Psoas muscle (tissue), 8 donors: ENCODE results near the gene MAX. TPM values are rescaled to one million over a fixed set of nuclear protein-coding genes. Genes with fewer than 3 reads are reported as not detected.

Source experiments
- ATAC-seq, 4 donors: fragments of 200-7000 bp; cut with Tn5 transposase; one replicate each; pipeline ENCODE4 v1.9.1; 2020; ENCODE audit warnings: moderate library complexity in 3 of 4, mild to moderate bottlenecking in 2 of 4
- DNase-seq, 2 donors: peaks; one replicate each; pipeline ENCODE4 v3.0.0-alpha.2; 2020
- H3K27ac ChIP-seq: fragments of 200-600 bp; one replicate; pipeline ENCODE4 v1.8.0; 2022
- H3K27me3 ChIP-seq, 3 donors: fragments of 200-600 bp in 1 of 3; one replicate each; pipeline versions ENCODE4 v1.6.1 to v1.8.0; 2013 to 2022; ENCODE audit warnings: low read length in 2 of 3, mild to moderate bottlenecking in 2 of 3, moderate library complexity in 1 of 3; ENCODE audit not compliant: insufficient read depth in 3 of 3
- H3K36me3 ChIP-seq, 2 donors: fragments of 200-600 bp in 1 of 2; one replicate each; pipeline versions ENCODE4 v1.6.1 to v1.8.0; 2013 to 2022; ENCODE audit warnings: low read depth in 1 of 2, mild to moderate bottlenecking in 1 of 2, moderate library complexity in 1 of 2; ENCODE audit not compliant: insufficient read depth in 1 of 2
- H3K4me1 ChIP-seq: fragments of 200-600 bp; one replicate; pipeline ENCODE4 v1.8.0; 2022
- H3K4me3 ChIP-seq: fragments of 200-600 bp; one replicate; pipeline ENCODE4 v1.8.0; 2022; ENCODE audit warnings: mild to moderate bottlenecking
- H3K9me3 ChIP-seq: fragments of 200-600 bp; one replicate; pipeline ENCODE4 v1.8.0; 2022
- WGBS, 3 donors: extraction: QIAGEN DNeasy Blood & Tissue Kit; methylation state at CpG; one replicate each; pipeline versions ENCODE4 v1.1.6 to v1.1.7; 2013; 5-methylcytosine and 5-hydroxymethylcytosine counted together
- intact Hi-C, 2 donors: fragments of 100-400 bp; cut with DNase I; formaldehyde crosslinking; loops; one replicate each; pipeline versions ENCODE4 v1.11.0 to v1.14.2; 2022
- polyA plus RNA-seq, 3 donors: library from polyadenylated mRNA; stranded (reverse); fragments of 200-250 nt; gene quantifications; one replicate each; pipeline ENCODE4 v1.2.3, GENCODE V29; 2013
- total RNA-seq, 4 donors: library from RNA; stranded (reverse); fragmentation: NEBNext Ultra II Directional in 2 of 4; extraction: Animal tissue kit (Norgen Biotek cat#: 25700) in 2 of 4; gene quantifications; one replicate each; pipeline versions ENCODE4 v1.2.1 to v1.2.4, GENCODE V29; 2021 to 2023
- TF ChIP-seq, protein P1 (sequence below): fragments of 200-600 bp; IDR thresholded peaks from one replicate; pipeline ENCODE4 v1.8.0; 2022; ENCODE audit warnings: antibody characterized with exemption
- donor health status: healthy with polysubstance abuse.
- donor health status: DM: no; HTN: no; CAD: no; lungs with moderate emphysema.
- donor health status: Bipolar disorder and iron deficiency.
- donor health status: healthy.
- donor health status: DM: yes; HTN: yes; CAD: no.
- donor health status: DM: no; HTN: no; CAD: no.
- donor health status: DM: no; HTN: no; CAD: no.
- donor health status: DM: yes; HTN: yes; CAD: no.

MAX gene
- total and polyA plus RNA-seq, 7 donors = 44.5 to 115 (median 50.6) TPM

DNA sequence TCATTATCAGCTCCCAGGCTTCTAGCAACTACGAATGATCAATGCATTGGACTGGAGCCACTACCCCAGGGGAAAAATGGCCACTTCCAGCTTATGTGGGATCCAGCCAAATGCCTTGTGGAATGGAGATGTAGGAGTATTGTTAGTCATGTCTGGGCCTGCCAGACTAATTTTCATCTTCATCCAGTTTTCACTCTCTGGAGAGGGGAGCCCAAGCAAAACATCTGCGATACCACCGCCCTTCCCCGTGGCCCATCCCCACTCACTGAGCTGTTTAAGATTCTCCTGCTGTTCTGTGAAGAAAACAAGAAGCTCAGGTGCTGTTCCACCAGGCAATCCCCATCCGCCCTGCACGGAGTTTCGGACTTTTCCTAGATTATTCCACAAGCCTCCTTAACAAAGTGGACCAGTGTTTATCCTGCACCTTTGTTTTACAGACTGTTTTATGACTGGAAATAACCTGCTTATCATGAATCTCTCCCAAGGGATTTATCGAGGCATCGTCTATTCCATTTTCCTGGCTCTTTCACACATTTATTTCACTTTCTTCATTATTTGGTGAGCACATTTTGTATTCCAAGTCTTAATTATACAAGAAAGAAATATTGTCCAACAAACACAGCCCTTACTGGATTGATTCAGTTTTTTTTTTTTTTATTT lies 35.5 kb upstream of the MAX start:
- H3K4me3 ChIP-seq = no peak overlapping the region
- H3K27me3 ChIP-seq = no peaks in the 10 kb centered on the region
- DNase-seq = no peak
- intact Hi-C loops = no loop called here
- no peaks in the 10 kb centered on the region for H3K9me3 ChIP-seq
- no peak overlapping the region for H3K27ac ChIP-seq
- TF ChIP-seq, protein P1, sequence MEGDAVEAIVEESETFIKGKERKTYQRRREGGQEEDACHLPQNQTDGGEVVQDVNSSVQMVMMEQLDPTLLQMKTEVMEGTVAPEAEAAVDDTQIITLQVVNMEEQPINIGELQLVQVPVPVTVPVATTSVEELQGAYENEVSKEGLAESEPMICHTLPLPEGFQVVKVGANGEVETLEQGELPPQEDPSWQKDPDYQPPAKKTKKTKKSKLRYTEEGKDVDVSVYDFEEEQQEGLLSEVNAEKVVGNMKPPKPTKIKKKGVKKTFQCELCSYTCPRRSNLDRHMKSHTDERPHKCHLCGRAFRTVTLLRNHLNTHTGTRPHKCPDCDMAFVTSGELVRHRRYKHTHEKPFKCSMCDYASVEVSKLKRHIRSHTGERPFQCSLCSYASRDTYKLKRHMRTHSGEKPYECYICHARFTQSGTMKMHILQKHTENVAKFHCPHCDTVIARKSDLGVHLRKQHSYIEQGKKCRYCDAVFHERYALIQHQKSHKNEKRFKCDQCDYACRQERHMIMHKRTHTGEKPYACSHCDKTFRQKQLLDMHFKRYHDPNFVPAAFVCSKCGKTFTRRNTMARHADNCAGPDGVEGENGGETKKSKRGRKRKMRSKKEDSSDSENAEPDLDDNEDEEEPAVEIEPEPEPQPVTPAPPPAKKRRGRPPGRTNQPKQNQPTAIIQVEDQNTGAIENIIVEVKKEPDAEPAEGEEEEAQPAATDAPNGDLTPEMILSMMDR = no peak
- H3K36me3 ChIP-seq = no peaks in the 10 kb centered on the region
- no peak for ATAC-seq
- 76 to 83% (median 82%) methylated on average over 9 of the region's 9 CpGs for WGBS, 3 donors
- no peaks in the 10 kb centered on the region for H3K4me1 ChIP-seq

DNA sequence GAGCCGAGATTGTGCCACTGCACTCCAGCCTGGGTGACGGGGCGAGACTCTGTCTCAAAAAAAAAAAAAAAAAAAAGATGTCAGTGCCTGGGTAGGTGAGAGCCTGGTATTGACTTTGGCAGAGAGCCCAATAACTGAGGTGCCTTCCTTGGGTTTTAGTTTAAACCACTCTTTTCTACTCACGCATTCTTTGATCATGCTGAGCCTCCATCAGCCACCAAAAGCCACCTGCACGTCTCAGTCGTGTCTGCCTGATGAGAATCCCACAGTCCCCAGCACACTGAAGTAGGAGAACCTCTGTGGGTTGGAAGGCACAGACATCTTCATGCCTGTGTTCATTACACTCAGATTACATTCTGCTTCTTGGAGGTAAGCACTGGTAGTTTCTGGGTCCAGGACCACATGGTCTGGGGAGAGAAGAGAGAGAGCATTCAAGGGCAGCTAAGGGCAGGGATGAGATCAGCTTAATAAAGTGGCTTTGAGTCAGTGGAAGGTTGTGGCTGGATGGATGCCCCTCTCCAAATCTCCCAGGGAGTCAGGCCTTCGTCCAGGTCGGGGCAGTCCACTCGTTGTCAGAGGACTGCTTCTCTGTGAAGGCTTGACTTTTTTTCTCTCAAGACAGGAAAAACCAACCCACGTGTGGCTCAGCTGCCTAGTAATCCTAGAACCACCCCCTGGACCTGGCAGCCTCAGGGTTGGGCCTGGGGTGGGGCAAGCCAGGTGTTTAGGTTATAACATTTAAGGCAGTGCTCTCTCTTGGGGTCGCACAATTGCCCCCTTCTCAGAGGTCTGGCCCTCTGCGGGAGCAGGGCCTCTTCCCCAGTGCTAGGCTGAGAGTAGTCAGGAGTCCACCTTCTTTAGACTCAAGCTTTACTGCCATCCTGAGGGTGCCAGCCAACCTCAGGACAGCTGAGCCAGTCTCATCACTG lies 32.6 kb upstream of the MAX start:
- DNase-seq (no peak), ATAC-seq (peak; percentile 23 to 63 (median 42))
- H3K36me3 ChIP-seq = no peaks in the 10 kb centered on the region
- no peaks in the 10 kb centered on the region for H3K9me3 ChIP-seq
- H3K4me3 ChIP-seq = no peak overlapping the region
- 59 to 70% (median 66%) methylated on average over 12 of the region's 12 CpGs for WGBS, 3 donors
- H3K27me3 ChIP-seq = no peaks in the 10 kb centered on the region
- no peak overlapping the region for H3K27ac ChIP-seq
- TF ChIP-seq, protein P1 = no peak
- intact Hi-C loops = no loop called here
- no peaks in the 10 kb centered on the region for H3K4me1 ChIP-seq

DNA sequence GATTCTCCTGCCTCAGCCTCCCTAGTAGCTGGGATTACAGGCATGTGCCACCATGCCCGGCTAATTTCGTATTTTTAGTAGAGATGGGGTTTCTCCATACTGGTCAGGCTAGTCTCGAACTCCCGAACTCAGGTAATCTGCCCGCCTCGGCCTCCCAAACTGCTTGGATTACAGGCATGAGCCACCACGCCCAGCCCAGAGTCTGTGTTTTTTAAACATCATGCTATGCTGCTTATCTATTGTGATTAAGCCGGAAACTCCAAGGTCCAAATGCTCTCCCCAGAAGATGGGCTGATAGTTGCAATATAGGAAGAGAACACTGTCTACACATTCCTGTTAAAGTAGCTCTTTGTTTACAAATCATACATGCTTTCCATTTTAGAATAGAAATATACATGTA lies 30.5 kb upstream of the MAX start:
- Histone ChIP-seq H3K27me3 (no peaks in the 10 kb centered on the region), H3K27ac (no peak overlapping the region), H3K9me3 (no peaks in the 10 kb centered on the region), H3K36me3 (no peaks in the 10 kb centered on the region), H3K4me3 (no peak overlapping the region), H3K4me1 (no peaks in the 10 kb centered on the region)
- TF ChIP-seq, protein P1 = no peak
- DNase-seq = no peak
- intact Hi-C loops = no loop called here
- no peak for ATAC-seq
- WGBS, 3 donors = 95 to 97% (median 96%) methylated on average over 8 of the region's 8 CpGs

DNA sequence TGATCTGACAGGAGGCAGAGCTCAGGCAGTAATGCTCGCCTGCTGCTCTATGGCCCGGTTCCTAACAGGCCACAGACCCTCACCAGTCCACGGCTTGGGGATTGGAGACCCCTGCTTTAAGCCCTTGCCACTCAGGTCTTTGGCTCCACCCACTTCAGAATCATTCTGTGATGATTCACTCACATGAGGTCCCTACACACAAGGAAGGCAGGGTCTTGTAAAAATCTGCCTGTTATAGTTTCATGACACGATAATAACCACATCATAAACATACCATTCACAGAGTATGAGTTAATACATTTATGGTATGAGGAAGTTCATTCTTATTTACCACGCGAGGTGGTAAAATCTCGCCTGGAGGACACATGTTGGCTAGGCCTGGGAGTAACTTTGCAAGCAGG lies 29.0 kb upstream of the MAX start:
- Histone ChIP-seq H3K27me3 (no peaks in the 10 kb centered on the region), H3K27ac (no peak overlapping the region), H3K4me1 (no peaks in the 10 kb centered on the region), H3K36me3 (no peaks in the 10 kb centered on the region), H3K9me3 (no peaks in the 10 kb centered on the region), H3K4me3 (no peak overlapping the region)
- TF ChIP-seq, protein P1 = no peak
- 80 to 85% (median 84%) methylated on average over 7 of the region's 7 CpGs for WGBS, 3 donors
- DNase-seq (no peak), ATAC-seq (no peak)
- intact Hi-C loops = no loop called here
